GM12874 (cell line): ENCODE results near the gene LGR5.

Source experiments
- TF ChIP-seq, protein P1 (sequence below): IDR thresholded peaks from 2 replicates; pipeline ENCODE4 v1.5.1; 2011; ENCODE audit warnings: low read depth, mild to moderate bottlenecking, control low read depth, low read length, moderate library complexity; ENCODE audit not compliant: insufficient read depth

LGR5 gene

GRCh38 chr12:71589478-71589881, 149.9 kb downstream of the LGR5 start:
- TF ChIP-seq, protein P1, sequence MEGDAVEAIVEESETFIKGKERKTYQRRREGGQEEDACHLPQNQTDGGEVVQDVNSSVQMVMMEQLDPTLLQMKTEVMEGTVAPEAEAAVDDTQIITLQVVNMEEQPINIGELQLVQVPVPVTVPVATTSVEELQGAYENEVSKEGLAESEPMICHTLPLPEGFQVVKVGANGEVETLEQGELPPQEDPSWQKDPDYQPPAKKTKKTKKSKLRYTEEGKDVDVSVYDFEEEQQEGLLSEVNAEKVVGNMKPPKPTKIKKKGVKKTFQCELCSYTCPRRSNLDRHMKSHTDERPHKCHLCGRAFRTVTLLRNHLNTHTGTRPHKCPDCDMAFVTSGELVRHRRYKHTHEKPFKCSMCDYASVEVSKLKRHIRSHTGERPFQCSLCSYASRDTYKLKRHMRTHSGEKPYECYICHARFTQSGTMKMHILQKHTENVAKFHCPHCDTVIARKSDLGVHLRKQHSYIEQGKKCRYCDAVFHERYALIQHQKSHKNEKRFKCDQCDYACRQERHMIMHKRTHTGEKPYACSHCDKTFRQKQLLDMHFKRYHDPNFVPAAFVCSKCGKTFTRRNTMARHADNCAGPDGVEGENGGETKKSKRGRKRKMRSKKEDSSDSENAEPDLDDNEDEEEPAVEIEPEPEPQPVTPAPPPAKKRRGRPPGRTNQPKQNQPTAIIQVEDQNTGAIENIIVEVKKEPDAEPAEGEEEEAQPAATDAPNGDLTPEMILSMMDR = no peak

DNA sequence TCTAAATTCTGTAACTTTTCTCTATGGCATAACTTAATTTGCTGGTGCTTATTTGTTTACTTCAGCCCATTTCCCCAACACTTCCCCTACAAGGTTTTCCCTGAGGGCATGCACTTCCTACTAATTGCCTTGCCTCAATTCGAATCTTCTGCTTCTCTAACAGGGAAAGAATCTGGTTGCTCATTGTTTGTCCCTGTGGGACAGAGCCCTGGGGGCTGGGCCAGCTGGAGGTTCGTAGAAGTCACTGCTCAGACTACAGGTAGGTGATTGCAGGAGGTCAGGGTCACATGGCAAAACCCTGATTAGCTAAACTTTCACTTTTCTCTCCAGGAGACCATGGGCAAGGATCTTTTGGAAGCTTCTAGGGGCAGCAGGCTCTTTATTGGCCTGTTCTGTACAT, 152.0 kb downstream of the LGR5 start:
- TF ChIP-seq, protein P1 = no peak

DNA sequence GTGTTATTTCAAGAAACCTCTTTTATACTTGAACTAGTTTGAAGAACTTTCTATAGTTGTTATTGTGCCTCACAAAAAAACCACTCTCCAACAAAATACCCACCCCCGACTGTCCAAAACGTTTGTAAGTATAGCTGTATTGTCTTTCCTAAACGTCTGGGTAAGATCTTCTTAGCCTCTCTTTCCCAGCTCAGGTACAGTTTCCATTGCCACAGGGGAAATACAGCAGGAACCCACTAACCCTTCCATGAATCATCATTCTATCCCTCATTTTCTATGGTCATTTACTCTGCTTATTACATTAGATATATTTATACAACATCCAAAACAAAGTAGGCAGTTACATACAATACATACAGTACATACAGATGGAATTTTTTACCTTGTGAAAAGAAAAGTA, 153.2 kb downstream of the LGR5 start:
- TF ChIP-seq, protein P1 = no peak

GRCh38 chr12:71594214-71594948, 154.8 kb downstream of the LGR5 start:
- TF ChIP-seq, protein P1 = no peak

GRCh38 chr12:71599210-71599609, 159.6 kb downstream of the LGR5 start:
- TF ChIP-seq, protein P1 = no peak

GRCh38 chr12:71601546-71601945, 161.9 kb downstream of the LGR5 start:
- TF ChIP-seq, protein P1 = no peak

DNA sequence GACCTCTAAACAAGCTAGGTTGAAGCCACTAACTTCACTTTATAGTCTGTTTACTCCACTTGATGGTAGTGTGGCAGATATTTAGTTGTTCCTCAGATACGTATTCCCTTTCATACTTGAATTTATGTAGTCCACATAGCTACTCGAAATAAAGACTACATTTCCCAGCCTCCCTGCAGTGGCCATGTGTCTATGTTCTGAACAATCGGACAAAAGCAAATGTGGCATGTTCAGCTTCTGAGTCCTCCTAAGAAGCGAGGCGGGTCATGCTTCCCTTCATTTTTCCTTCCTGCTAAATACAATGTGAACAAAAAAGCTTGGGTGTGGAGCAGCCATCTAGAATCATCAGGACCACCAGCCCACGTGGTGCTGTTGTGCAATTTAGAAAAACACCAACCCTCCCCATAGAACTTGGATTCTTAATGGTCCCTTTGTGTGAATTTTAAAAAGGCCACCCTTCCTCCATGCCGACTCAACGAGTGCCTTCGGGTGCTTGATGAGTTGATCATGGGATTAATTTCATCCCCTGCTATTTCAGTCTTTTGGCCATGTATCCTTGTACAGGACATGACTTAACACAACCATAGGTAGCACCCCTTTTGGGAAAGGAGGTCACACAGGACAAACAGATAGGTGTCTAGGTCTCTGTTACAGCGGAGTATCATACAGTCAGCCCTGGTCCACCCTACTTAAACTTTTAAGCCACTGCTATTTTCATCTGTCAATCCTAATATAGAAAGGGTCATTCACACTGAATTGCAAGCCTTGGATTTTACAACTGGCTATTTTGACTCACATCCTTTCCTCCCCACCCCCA, 163.4 kb downstream of the LGR5 start:
- TF ChIP-seq, protein P1 = no peak
